ENCODE measurements around the gene SLC9A9. TPM values are rescaled to one million over a fixed set of nuclear protein-coding genes. Genes with fewer than 3 reads are reported as not detected.

The SLC9A9 gene
- total and polyA plus RNA-seq, 2 donors from 2014 or later: 3.7 to 16.5 TPM

DNA sequence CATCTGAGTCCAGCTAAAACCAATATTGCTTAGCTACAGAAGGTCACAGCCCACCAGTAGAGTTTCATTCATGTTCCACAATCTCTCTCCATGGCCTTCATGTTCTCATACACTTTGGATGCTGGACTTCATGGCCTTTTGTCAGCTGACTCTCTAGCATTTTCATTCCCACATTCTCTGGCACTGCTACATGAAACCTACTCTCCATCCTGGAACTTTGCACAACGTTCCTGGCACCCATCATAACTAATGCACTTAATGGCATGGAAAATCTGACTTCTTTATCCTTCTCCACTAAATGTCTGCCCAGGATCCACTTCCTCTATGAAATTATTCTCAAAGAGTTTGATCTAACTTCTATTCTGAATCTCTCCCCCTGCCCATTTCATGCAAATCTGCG is 56.9 kb downstream of the SLC9A9 start:
- Histone ChIP-seq H3K36me3 (ENCODE audit: control insufficient read depth in 2 of 3, insufficient read depth in 3 of 3, low read length in 3 of 3) (no peaks in the 10 kb centered on the region), H3K4me3 (ENCODE audit: low read length in 3 of 3) (no peak overlapping the region), H3K4me1 (ENCODE audit: control insufficient read depth in 2 of 3, insufficient read depth in 2 of 3, low read depth in 1 of 3, low read length in 3 of 3) (no peaks in the 10 kb centered on the region), H3K27me3 (ENCODE audit: control insufficient read depth, insufficient read depth, low read length) (no peaks in the 10 kb centered on the region), H3K9ac (ENCODE audit: low read length in 3 of 3) (no peak overlapping the region), H3K9me3 (ENCODE audit: control insufficient read depth in 2 of 3, insufficient read depth in 1 of 3, low read length in 3 of 3) (peaks cover 0 to 3% (median 0%) of the 10 kb centered on the region in 3 donors), H3K27ac (ENCODE audit: low read depth in 2 of 2, low read length in 2 of 2) (no peak overlapping the region)
- FAIRE-seq (no peak), DNase-seq (no peak)
- TF ChIP-seq CTCF (IDR thresholded peaks at IDR 0.05; ENCODE audit: borderline replicate concordance, extremely low read depth, insufficient read depth): no peak
- intact Hi-C loops (cut with DNase I): no loop called here

DNA sequence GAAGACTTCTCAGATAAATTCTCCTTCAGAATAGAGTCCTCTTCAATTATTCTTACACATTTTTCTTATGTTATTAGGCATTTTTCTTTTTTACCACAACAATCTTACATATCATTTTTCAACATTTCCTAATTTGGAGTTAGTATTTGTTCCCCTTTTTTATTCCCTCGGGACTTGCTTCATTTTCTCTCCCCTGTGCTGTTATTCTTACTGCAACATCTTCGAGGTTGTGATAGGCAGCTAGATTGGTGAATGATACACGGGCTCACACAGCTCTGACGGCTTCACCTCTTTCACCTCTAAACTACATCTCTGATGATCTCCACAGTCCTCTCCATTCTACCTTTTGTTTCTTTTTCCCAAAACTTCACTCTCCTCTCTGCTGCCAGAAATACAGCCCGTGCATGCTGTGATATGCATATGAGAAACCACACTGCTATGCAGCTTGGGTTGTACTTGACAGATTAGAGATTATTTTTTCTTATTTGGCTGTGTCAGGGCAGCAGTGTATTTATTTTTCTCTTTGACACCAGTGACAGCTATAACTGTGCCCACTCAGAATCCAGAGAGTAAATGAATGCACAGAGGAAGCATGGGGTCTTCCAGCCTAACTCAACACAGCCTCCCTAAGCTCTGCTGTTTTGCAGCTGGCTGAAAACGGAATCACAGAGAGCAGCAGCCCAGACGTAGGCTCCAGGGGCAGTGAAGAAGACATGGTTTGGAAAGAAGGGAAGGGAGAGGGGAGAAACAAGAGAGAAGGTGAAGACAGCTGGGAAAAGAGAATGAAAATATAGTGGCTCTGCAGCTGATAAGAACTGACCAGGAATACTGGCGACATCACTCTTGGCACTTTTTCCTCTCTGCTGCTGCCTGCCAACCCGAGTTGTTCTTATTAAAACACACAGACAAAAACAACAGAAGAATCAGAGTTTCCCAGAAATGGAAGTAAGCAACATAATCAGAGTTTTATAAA is 61.8 kb downstream of the SLC9A9 start:
- FAIRE-seq (no peak), DNase-seq (peak in 1 of 5 donors; percentile 33)
- H3K4me3 ChIP-seq (ENCODE audit: low read length in 3 of 3): no peak overlapping the region
- no peak overlapping the region for H3K27ac ChIP-seq (ENCODE audit: low read depth in 2 of 2, low read length in 2 of 2)
- H3K9ac ChIP-seq (ENCODE audit: low read length in 3 of 3): no peak overlapping the region
- H3K27me3 ChIP-seq (ENCODE audit: control insufficient read depth, insufficient read depth, low read length): no peaks in the 10 kb centered on the region
- TF ChIP-seq CTCF (IDR thresholded peaks at IDR 0.05; ENCODE audit: borderline replicate concordance, extremely low read depth, insufficient read depth): no peak
- intact Hi-C loops (cut with DNase I): no loop called here
- H3K4me1 ChIP-seq (ENCODE audit: control insufficient read depth in 2 of 3, insufficient read depth in 2 of 3, low read depth in 1 of 3, low read length in 3 of 3): no peaks in the 10 kb centered on the region
- H3K36me3 ChIP-seq (ENCODE audit: control insufficient read depth in 2 of 3, insufficient read depth in 3 of 3, low read length in 3 of 3): no peaks in the 10 kb centered on the region
- peaks cover 0 to 3% (median 0%) of the 10 kb centered on the region in 3 donors for H3K9me3 ChIP-seq (ENCODE audit: control insufficient read depth in 2 of 3, insufficient read depth in 1 of 3, low read length in 3 of 3)

GRCh38 chr3:143784446-143784845 is 63.8 kb downstream of the SLC9A9 start:
- Histone ChIP-seq H3K36me3 (ENCODE audit: control insufficient read depth in 2 of 3, insufficient read depth in 3 of 3, low read length in 3 of 3) (no peaks in the 10 kb centered on the region), H3K4me3 (ENCODE audit: low read length in 3 of 3) (no peak overlapping the region), H3K27ac (ENCODE audit: low read depth in 2 of 2, low read length in 2 of 2) (no peak overlapping the region), H3K9me3 (ENCODE audit: control insufficient read depth in 2 of 3, insufficient read depth in 1 of 3, low read length in 3 of 3) (no peaks in the 10 kb centered on the region), H3K4me1 (ENCODE audit: control insufficient read depth in 2 of 3, insufficient read depth in 2 of 3, low read depth in 1 of 3, low read length in 3 of 3) (no peaks in the 10 kb centered on the region), H3K27me3 (ENCODE audit: control insufficient read depth, insufficient read depth, low read length) (no peaks in the 10 kb centered on the region), H3K9ac (ENCODE audit: low read length in 3 of 3) (no peak overlapping the region)
- FAIRE-seq: no peak
- no peak for TF ChIP-seq CTCF (IDR thresholded peaks at IDR 0.05; ENCODE audit: borderline replicate concordance, extremely low read depth, insufficient read depth)
- intact Hi-C loops (cut with DNase I): no loop called here
- DNase-seq: no peak
